A673 (cell line): ENCODE results near the gene VAT1L. TPM values are rescaled to one million over a fixed set of nuclear protein-coding genes. Genes with fewer than 3 reads are reported as not detected.

ENCODE experiments used
- BruUV-seq: library from RNA; stranded (reverse); fragments of 400-500 nt; replicated peaks from 2 replicates; lab custom pipeline; 2021; lab: Mats Ljungman, UMichigan
- CTCF ChIA-PET: fragments of 300-600 bp; sonication (Branson Sonifier 250); formaldehyde crosslinking; loops from one replicate; lab custom pipeline; 2022; ENCODE audit warnings: antibody characterized with exemption; lab: Charles Lee
- POLR2A ChIA-PET: fragments of 300-600 bp; sonication (Branson Sonifier 250); formaldehyde crosslinking; loops from one replicate; lab custom pipeline; 2022; ENCODE audit warnings: antibody characterized with exemption; ENCODE audit not compliant: low non-redundant PET; lab: Charles Lee
- DNase-seq: peaks from one replicate; pipeline ENCODE4 v3.0.0-alpha.2; 2015; ENCODE audit warnings: low spot score
- H3K27ac ChIP-seq: fragments of 200-600 bp; sonication (generic); 2 replicates; pipeline ENCODE4 v1.5.1; 2016; ENCODE audit warnings: mixed run types, low read depth, mild to moderate bottlenecking, mixed read lengths, antibody characterized with exemption, low read length; ENCODE audit not compliant: poor library complexity, severe bottlenecking
- H3K27me3 ChIP-seq: fragments of 200-600 bp; sonication (generic); replicated peaks from 2 replicates; pipeline ENCODE4 v1.6.1; 2017; ENCODE audit warnings: mixed run types, low read depth, mild to moderate bottlenecking, mixed read lengths, antibody characterized with exemption, low read length; ENCODE audit not compliant: insufficient read depth, poor library complexity
- H3K36me3 ChIP-seq: fragments of 200-600 bp; sonication (generic); 2 replicates; pipeline ENCODE4 v1.6.1; 2016; ENCODE audit warnings: mixed run types, mild to moderate bottlenecking, mixed read lengths, antibody characterized with exemption, low read length; ENCODE audit not compliant: insufficient read depth, poor library complexity, severe bottlenecking
- H3K4me1 ChIP-seq: fragments of 200-600 bp; sonication (generic); 2 replicates; pipeline ENCODE4 v1.6.1; 2017; ENCODE audit warnings: mixed run types, mild to moderate bottlenecking, mixed read lengths, antibody characterized with exemption, low read length; ENCODE audit not compliant: insufficient read depth, poor library complexity, severe bottlenecking
- H3K4me3 ChIP-seq: fragments of 200-600 bp; sonication (generic); 2 replicates; pipeline ENCODE4 v1.5.1; 2016; ENCODE audit warnings: low read depth, mixed run types, mild to moderate bottlenecking, mixed read lengths, low read length; ENCODE audit not compliant: poor library complexity, severe bottlenecking
- H3K9me3 ChIP-seq: fragments of 200-600 bp; sonication (generic); 2 replicates; pipeline ENCODE4 v1.6.1; 2016; ENCODE audit warnings: mixed run types, low read depth, mild to moderate bottlenecking, mixed read lengths, antibody characterized with exemption, low read length; ENCODE audit not compliant: poor library complexity, severe bottlenecking
- CTCF ChIP-seq: fragments of 300-800, 200-600 bp; sonication (generic); conservative IDR thresholded peaks from 2 replicates; pipeline ENCODE4 v1.5.1; 2017; ENCODE audit warnings: low read depth, mild to moderate bottlenecking, antibody characterized with exemption, low read length, moderate library complexity, mixed read lengths
- EZH2 ChIP-seq: fragments of 200-600 bp; sonication (generic); IDR thresholded peaks from 2 replicates; pipeline ENCODE4 v1.6.1; 2017; ENCODE audit warnings: borderline replicate concordance, low read depth, mild to moderate bottlenecking, mixed read lengths, antibody characterized with exemption, low read length; ENCODE audit not compliant: poor library complexity, severe bottlenecking
- intact Hi-C: fragments of 100-400 bp; cut with micrococcal nuclease; formaldehyde crosslinking; loops from one replicate; pipeline ENCODE4 v1.10.0; 2022; ENCODE audit not compliant: unreplicated experiment
- total RNA-seq: library from RNA; stranded (reverse); gene quantifications from 2 replicates; pipeline ENCODE4 v1.2.3, GENCODE V29; 2021

VAT1L gene
- total RNA-seq, 1 experiment from 2014 or later = 0.09 TPM

- BruUV-seq = no TSS peak
- no peak for TF ChIP-seq EZH2
- peak; percentile 36 for TF ChIP-seq CTCF
- intact Hi-C loops = loop anchor here (5.0 kb wide), 1 partner anchor 91 kb away; the partner anchor contains the start of gene WWOX
- Histone ChIP-seq H3K36me3 (no peaks in the 10 kb centered on the region), H3K4me3 (no peak overlapping the region), H3K9me3 (no peaks in the 10 kb centered on the region), H3K27ac (no peak overlapping the region), H3K27me3 (no peaks in the 10 kb centered on the region), H3K4me1 (no peaks in the 10 kb centered on the region)
- ChIA-PET POLR2A (no interaction called here), CTCF (no interaction called here)
- DNase-seq = no peak
Measured at GRCh38 chr16:78005881-78006280, 217.5 kb downstream of the VAT1L start.

GRCh38 chr16:78007121-78007520 is 218.8 kb downstream of the VAT1L start:
- H3K9me3 ChIP-seq = no peaks in the 10 kb centered on the region
- POLR2A ChIA-PET = no interaction called here
- no peaks in the 10 kb centered on the region for H3K27me3 ChIP-seq
- no peaks in the 10 kb centered on the region for H3K36me3 ChIP-seq
- CTCF ChIA-PET = no interaction called here
- DNase-seq = no peak
- BruUV-seq = no TSS peak
- H3K27ac ChIP-seq = no peak overlapping the region
- TF ChIP-seq EZH2 = no peak
- no peak for TF ChIP-seq CTCF
- no peak overlapping the region for H3K4me3 ChIP-seq
- intact Hi-C loops = loop anchor here (5.0 kb wide), 1 partner anchor 90 kb away; the partner anchor contains the start of gene WWOX
- no peaks in the 10 kb centered on the region for H3K4me1 ChIP-seq

DNA sequence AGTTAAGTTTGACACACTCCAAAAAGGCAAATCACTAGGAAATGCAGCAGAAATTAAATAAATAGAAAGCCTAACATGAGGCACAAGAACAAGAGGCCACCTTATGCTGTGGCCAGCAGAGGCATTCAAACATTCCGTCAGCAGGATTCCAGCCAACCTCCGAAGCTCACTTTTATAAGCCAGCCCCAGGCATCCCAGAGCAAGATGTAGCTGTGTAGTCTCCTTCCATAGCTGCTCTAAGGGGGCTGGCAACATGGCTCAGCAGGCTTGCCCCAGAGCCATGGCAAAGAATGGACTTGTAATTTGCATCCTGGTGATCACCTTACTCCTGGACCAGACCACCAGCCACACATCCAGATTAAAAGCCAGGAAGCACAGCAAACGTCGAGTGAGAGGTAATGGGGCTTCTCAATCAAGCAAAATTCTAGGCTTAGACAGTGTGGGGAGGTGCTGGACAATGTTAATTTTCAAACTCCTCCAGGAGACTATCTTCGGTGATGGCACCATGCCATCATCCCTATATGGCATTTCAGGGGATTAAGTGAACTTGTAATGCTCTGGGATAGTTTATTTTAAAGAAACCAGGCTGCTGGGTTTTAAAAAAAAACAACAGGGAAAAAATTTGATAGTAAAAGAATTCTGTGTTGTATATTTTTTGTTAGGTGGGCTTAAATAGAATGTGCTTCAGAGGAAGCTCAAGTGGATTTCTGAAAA is 234.1 kb downstream of the VAT1L start, which contains the start of gene CLEC3A:
TSS of gene CLEC3A (plus strand) at position 202 of the 714 bp plus-strand sequence. CDS start at position 281, 79 bp downstream.
- intact Hi-C loops = no loop called here
- TF ChIP-seq EZH2 (no peak), CTCF (no peak)
- H3K27ac ChIP-seq = peak within 1 kb of the TSS; percentile 8
- no peak within 1 kb of the TSS for H3K4me3 ChIP-seq
- H3K36me3 ChIP-seq = no peaks in the 10 kb centered on the region
- ChIA-PET POLR2A (no interaction called here), CTCF (no interaction called here)
- H3K27me3 ChIP-seq = no peaks in the 10 kb centered on the region
- peak; percentile 10 for DNase-seq
- no peaks in the 10 kb centered on the region for H3K9me3 ChIP-seq
- BruUV-seq = no TSS peak
- H3K4me1 ChIP-seq = peaks cover 4% of the 10 kb centered on the region
